PC-9 (cell line): ENCODE data around the gene THNSL1. TPM values are rescaled to one million over a fixed set of nuclear protein-coding genes. Genes with fewer than 3 reads are reported as not detected.
"Not testable (repeated sequence)": the region's sequence is repeated elsewhere in the genome, so short reads cannot be mapped to it uniquely, and the experiment has no call there.

Source experiments
- Bru-seq: library from RNA; stranded (reverse); fragments of 400-500 nt; gene quantifications from one replicate; lab custom pipeline; 2021; lab: Mats Ljungman, UMichigan
- BruChase-seq, 2 experiments: library from RNA; stranded (reverse); fragments of 400-500 nt; gene quantifications; one replicate each; lab custom pipeline; 2021; lab: Mats Ljungman, UMichigan
- BruUV-seq: library from RNA; stranded (reverse); fragments of 400-500 nt; replicated peaks from 2 replicates; lab custom pipeline; 2021; lab: Mats Ljungman, UMichigan
- CTCF ChIA-PET: fragments of 300-600 bp; sonication (Branson Sonifier 250); formaldehyde crosslinking; loops from one replicate; lab custom pipeline; 2022; ENCODE audit warnings: antibody characterized with exemption; lab: Charles Lee
- POLR2A ChIA-PET: fragments of 300-600 bp; sonication (Branson Sonifier 250); formaldehyde crosslinking; loops from one replicate; lab custom pipeline; 2022; ENCODE audit warnings: antibody characterized with exemption; ENCODE audit not compliant: unreplicated experiment; lab: Charles Lee
- DNase-seq, 2 experiments: peaks; one replicate each; pipeline versions ENCODE4 v3.0.0 to v3.0.0-alpha.2; 2015 to 2022; ENCODE audit warnings: mixed read lengths in 1 of 2
- H2AFZ ChIP-seq: fragments of 200-600 bp; sonication (generic); 2 replicates; pipeline ENCODE4 v1.8.1; 2017; ENCODE audit warnings: antibody characterized with exemption
- H3F3A ChIP-seq: fragments of 200-600 bp; sonication (generic); 2 replicates; pipeline ENCODE4 v1.8.1; 2017; ENCODE audit warnings: antibody characterized with exemption, mild to moderate bottlenecking, low read depth; ENCODE audit not compliant: insufficient read depth
- H3K27ac ChIP-seq: fragments of 200-600 bp; sonication (generic); 2 replicates; pipeline ENCODE4 v1.6.1; 2016; ENCODE audit warnings: mixed run types
- H3K27me3 ChIP-seq: fragments of 200-600 bp; sonication (generic); 2 replicates; pipeline ENCODE4 v1.6.1; 2016; ENCODE audit warnings: low read depth, mixed run types; ENCODE audit not compliant: insufficient read depth
- H3K36me3 ChIP-seq: fragments of 200-600 bp; sonication (generic); 2 replicates; pipeline ENCODE4 v1.6.1; 2016; ENCODE audit warnings: low read depth, mixed run types
- H3K4me1 ChIP-seq: fragments of 200-600 bp; sonication (generic); replicated peaks from 2 replicates; pipeline ENCODE4 v1.6.1; 2016; ENCODE audit warnings: mixed run types; ENCODE audit not compliant: insufficient read depth
- H3K4me2 ChIP-seq: fragments of 200-600 bp; sonication (generic); 2 replicates; pipeline ENCODE4 v1.6.1; 2017; ENCODE audit warnings: mixed run types
- H3K4me3 ChIP-seq: fragments of 200-600 bp; sonication (generic); 2 replicates; pipeline ENCODE4 v1.6.1; 2016; ENCODE audit warnings: mixed run types
- H3K79me2 ChIP-seq: fragments of 200-600 bp; sonication (generic); 2 replicates; pipeline ENCODE4 v1.6.1; 2017; ENCODE audit warnings: low read depth, mixed run types
- H3K9me2 ChIP-seq: fragments of 200-600 bp; sonication (generic); 2 replicates; pipeline ENCODE4 v1.8.1; 2017; ENCODE audit warnings: mild to moderate bottlenecking; ENCODE audit not compliant: insufficient read depth
- H3K9me3 ChIP-seq: fragments of 200-600 bp; sonication (generic); 2 replicates; pipeline ENCODE4 v1.8.1; 2016; ENCODE audit warnings: low read depth; ENCODE audit not compliant: insufficient read depth
- H4K20me1 ChIP-seq: fragments of 200-600 bp; sonication (generic); 2 replicates; pipeline ENCODE4 v1.8.1; 2017; ENCODE audit not compliant: insufficient read depth
- CTCF ChIP-seq: fragments of 200-600 bp; sonication (generic); conservative IDR thresholded peaks from 2 replicates; pipeline ENCODE4 v1.6.1; 2017; ENCODE audit warnings: mixed run types, antibody characterized with exemption, mild to moderate bottlenecking, moderate library complexity
- EZH2 ChIP-seq: fragments of 200-600 bp; sonication (generic); IDR thresholded peaks from 2 replicates; pipeline ENCODE4 v1.8.0; 2017; ENCODE audit warnings: antibody characterized with exemption, low read depth
- intact Hi-C: fragments of 100-400 bp; cut with micrococcal nuclease; formaldehyde crosslinking; loops from one replicate; pipeline ENCODE4 v1.10.0; 2022; ENCODE audit not compliant: unreplicated experiment
- long read RNA-seq: library from polyadenylated mRNA; stranded (forward); transcript quantifications from one replicate; pipeline ENCODE4 v2.0.0, GENCODE V29; 2022
- total RNA-seq: library from RNA; stranded (reverse); gene quantifications from 2 replicates; pipeline ENCODE4 v1.2.3, GENCODE V29; 2021

The THNSL1 gene
- total RNA-seq (5.6 and 6.8 TPM in 2 replicates), Bru-seq, nascent RNA (percentile 63 among the genes with signal in this experiment), BruChase-seq, experiment 1, labeled RNA remaining after a 2-hour chase (percentile 81 among the genes with signal in this experiment), BruChase-seq, experiment 2, labeled RNA remaining after a 6-hour chase (percentile 88 among the genes with signal in this experiment)
- long read RNA-seq, transcript THNSL1-201 (3 exons, 3,691 nt): major isoform, 17 of 25 reads
- long read RNA-seq, transcript THNSL1-202 (3 exons, 3,788 nt): minor isoform, 8 of 25 reads
- long read RNA-seq, partial matches to known transcripts: 0 of 25 reads
- long read RNA-seq, other reads (novel, unspliced or antisense): 0 of 25 reads

- peaks cover 15% of the 10 kb centered on the region; the same call in 1 of the 2 replicates for H3K4me1 ChIP-seq
- no peaks in the 10 kb centered on the region for H3K27me3 ChIP-seq
- peak within 1 kb of the TSS; percentile 80 for H3K4me3 ChIP-seq
- H3K4me2 ChIP-seq: peak within 1 kb of the TSS; percentile 96
- intact Hi-C loops: loop anchor here (1.0 to 2.0 kb wide), 3 partner anchors 46 to 292 kb away; no protein-coding TSS in a partner anchor
- H3K36me3 ChIP-seq: no peaks in the 10 kb centered on the region
- ChIA-PET POLR2A (interaction anchor here (0.6 to 1.3 kb wide), 8 partner anchors 11 to 1595 kb away, joined by 3 to 16 read pairs (median 3); partner anchors contain the start of gene ARHGAP21), CTCF (no interaction called here)
- no peaks in the 10 kb centered on the region for H3K9me3 ChIP-seq
- BruUV-seq: TSS peak; percentile 86
- no peaks in the 10 kb centered on the region for H3K9me2 ChIP-seq
- peak within 1 kb of the TSS; percentile 99 for H2AFZ ChIP-seq
- peaks cover 22% of the 10 kb centered on the region; the same call in 1 of the 2 replicates for H3F3A ChIP-seq
- H3K79me2 ChIP-seq: peaks cover 17% of the 10 kb centered on the region
- H4K20me1 ChIP-seq: no peaks in the 10 kb centered on the region
- TF ChIP-seq CTCF: no peak
- TF ChIP-seq EZH2: no peak
- DNase-seq: peak; percentile 93 to 97
- H3K27ac ChIP-seq: peak within 1 kb of the TSS; percentile 92
Measured at GRCh38 chr10:25016376-25017153, at the start of gene THNSL1. TSS of gene THNSL1 (plus strand) at chr10:25016612. CDS start at chr10:25023224, 6,612 bp downstream.

GRCh38 chr10:24966962-24967481 is 49.4 kb upstream of the THNSL1 start:
- CTCF ChIA-PET: no interaction called here
- no peak overlapping the region for H2AFZ ChIP-seq
- intact Hi-C loops: no loop called here
- peaks cover 20% of the 10 kb centered on the region for H3K4me1 ChIP-seq
- no peaks in the 10 kb centered on the region for H3K9me2 ChIP-seq
- H3K36me3 ChIP-seq: no peaks in the 10 kb centered on the region
- H3K27ac ChIP-seq: no peak overlapping the region
- DNase-seq: no peak
- no peaks in the 10 kb centered on the region for H3K9me3 ChIP-seq
- H3F3A ChIP-seq: peaks cover 7% of the 10 kb centered on the region; the same call in 1 of the 2 replicates
- H4K20me1 ChIP-seq: no peaks in the 10 kb centered on the region
- H3K4me2 ChIP-seq: no peak overlapping the region
- no TSS peak for BruUV-seq
- H3K27me3 ChIP-seq: no peaks in the 10 kb centered on the region
- no peaks in the 10 kb centered on the region for H3K79me2 ChIP-seq
- POLR2A ChIA-PET: interaction anchor here (0.6 kb wide), 1 partner anchor 339 kb away, joined by 6 read pairs; no protein-coding TSS in a partner anchor
- TF ChIP-seq EZH2 (no peak), CTCF (no peak)
- H3K4me3 ChIP-seq: no peak overlapping the region

- POLR2A ChIA-PET: no interaction called here
- no peak overlapping the region for H3K4me3 ChIP-seq
- DNase-seq: no peak
- no peaks in the 10 kb centered on the region for H3K9me3 ChIP-seq
- no TSS peak for BruUV-seq
- no peaks in the 10 kb centered on the region for H3K36me3 ChIP-seq
- no peaks in the 10 kb centered on the region for H3K9me2 ChIP-seq
- H3F3A ChIP-seq: no peaks in the 10 kb centered on the region
- peaks cover 9% of the 10 kb centered on the region for H3K4me1 ChIP-seq
- no peaks in the 10 kb centered on the region for H3K79me2 ChIP-seq
- CTCF ChIA-PET: no interaction called here
- H3K27ac ChIP-seq: no peak overlapping the region
- TF ChIP-seq EZH2 (no peak), CTCF (no peak)
- no peak overlapping the region for H2AFZ ChIP-seq
- intact Hi-C loops: no loop called here
- no peak overlapping the region for H3K4me2 ChIP-seq
- H3K27me3 ChIP-seq: no peaks in the 10 kb centered on the region
- no peaks in the 10 kb centered on the region for H4K20me1 ChIP-seq
Measured at GRCh38 chr10:24968349-24968748, 48.1 kb upstream of the THNSL1 start.

GRCh38 chr10:24968951-24969350 is 47.5 kb upstream of the THNSL1 start:
- H3K4me1 ChIP-seq, H3K79me2 ChIP-seq, H2AFZ ChIP-seq, POLR2A ChIA-PET, intact Hi-C loops, H3K36me3 ChIP-seq, BruUV-seq, H3K27ac ChIP-seq, H3K4me3 ChIP-seq, H3K9me3 ChIP-seq, H3K4me2 ChIP-seq, H3K9me2 ChIP-seq, H3K27me3 ChIP-seq, DNase-seq, CTCF ChIA-PET, H3F3A ChIP-seq, H4K20me1 ChIP-seq: not testable (repeated sequence)
